ENCODE results near the gene NPFFR1.
"Not testable (repeated sequence)": the region's sequence is repeated elsewhere in the genome, so short reads cannot be mapped to it uniquely, and the experiment has no call there.

Gene NPFFR1

GRCh38 chr10:70265032-70265689 lies 18.6 kb downstream of the NPFFR1 start:
- H3K27ac Mint-ChIP-seq = no peak overlapping the region
- peaks cover 6% of the 10 kb centered on the region for H3K9me3 Mint-ChIP-seq

GRCh38 chr10:70260734-70261133 lies 23.1 kb downstream of the NPFFR1 start:
- no peak overlapping the region for H3K4me3 Mint-ChIP-seq
- no peak for DNase-seq
- peaks cover 23% of the 10 kb centered on the region for H3K27me3 Mint-ChIP-seq
- no peak overlapping the region for H3K27ac Mint-ChIP-seq
- peaks cover 5% of the 10 kb centered on the region for H3K4me1 Mint-ChIP-seq (ENCODE audit: low read depth)
- peaks cover 6% of the 10 kb centered on the region for H3K9me3 Mint-ChIP-seq
- H3K36me3 Mint-ChIP-seq (ENCODE audit: low read depth) = no peaks in the 10 kb centered on the region

More at GRCh38 chr10:70265032-70265689, 18.6 kb downstream of the NPFFR1 start:
- Mint-ChIP-seq H3K36me3 (ENCODE audit: low read depth) (no peaks in the 10 kb centered on the region), H3K4me3 (no peak overlapping the region), H3K4me1 (ENCODE audit: low read depth) (peaks cover 9% of the 10 kb centered on the region), H3K27me3 (no peaks in the 10 kb centered on the region)
- no peak for DNase-seq

GRCh38 chr10:70260259-70260658 lies 23.5 kb downstream of the NPFFR1 start:
- Mint-ChIP-seq H3K4me3 (no peak overlapping the region), H3K27me3 (peaks cover 27% of the 10 kb centered on the region), H3K9me3 (peaks cover 6% of the 10 kb centered on the region), H3K36me3 (ENCODE audit: low read depth) (no peaks in the 10 kb centered on the region), H3K27ac (no peak overlapping the region), H3K4me1 (ENCODE audit: low read depth) (peaks cover 9% of the 10 kb centered on the region)
- peak; percentile 14 for DNase-seq

- Mint-ChIP-seq H3K36me3 (ENCODE audit: low read depth) (no peaks in the 10 kb centered on the region), H3K9me3 (peaks cover 6% of the 10 kb centered on the region), H3K4me1 (ENCODE audit: low read depth) (peaks cover 14% of the 10 kb centered on the region), H3K27ac (no peak overlapping the region), H3K4me3 (no peak overlapping the region), H3K27me3 (peaks cover 45% of the 10 kb centered on the region)
- DNase-seq = no peak
Observed at GRCh38 chr10:70258216-70258615, 25.6 kb downstream of the NPFFR1 start.

- H3K36me3 Mint-ChIP-seq (ENCODE audit: low read depth); DNase-seq; H3K9me3 Mint-ChIP-seq; H3K27ac Mint-ChIP-seq; H3K4me3 Mint-ChIP-seq: not testable (repeated sequence)
- peaks cover 49% of the 10 kb centered on the region for H3K27me3 Mint-ChIP-seq
- H3K4me1 Mint-ChIP-seq (ENCODE audit: low read depth) = peaks cover 14% of the 10 kb centered on the region
Observed at GRCh38 chr10:70257816-70258215, 26.0 kb downstream of the NPFFR1 start.

- Mint-ChIP-seq H3K9me3 (peaks cover 6% of the 10 kb centered on the region), H3K4me3 (no peak overlapping the region), H3K27ac (no peak overlapping the region), H3K27me3 (peaks cover 54% of the 10 kb centered on the region), H3K4me1 (ENCODE audit: low read depth) (peaks cover 14% of the 10 kb centered on the region), H3K36me3 (ENCODE audit: low read depth) (no peaks in the 10 kb centered on the region)
- no peak for DNase-seq
Observed at GRCh38 chr10:70256463-70256862, 27.3 kb downstream of the NPFFR1 start.

- no peaks in the 10 kb centered on the region for H3K9me3 Mint-ChIP-seq
- no peaks in the 10 kb centered on the region for H3K36me3 Mint-ChIP-seq (ENCODE audit: low read depth)
- H3K4me1 Mint-ChIP-seq (ENCODE audit: low read depth) = peaks cover 14% of the 10 kb centered on the region
- H3K27ac Mint-ChIP-seq = no peak overlapping the region
- peak; percentile 52 for DNase-seq
- peaks cover 54% of the 10 kb centered on the region for H3K27me3 Mint-ChIP-seq
- H3K4me3 Mint-ChIP-seq = peak overlapping the region; percentile 41
Observed at GRCh38 chr10:70255329-70256299, 28.2 kb downstream of the NPFFR1 start.

- H3K27ac Mint-ChIP-seq = no peak overlapping the region
- peaks cover 54% of the 10 kb centered on the region for H3K27me3 Mint-ChIP-seq
- no peak for DNase-seq
- peaks cover 14% of the 10 kb centered on the region for H3K4me1 Mint-ChIP-seq (ENCODE audit: low read depth)
- no peak overlapping the region for H3K4me3 Mint-ChIP-seq
- H3K36me3 Mint-ChIP-seq (ENCODE audit: low read depth) = no peaks in the 10 kb centered on the region
- no peaks in the 10 kb centered on the region for H3K9me3 Mint-ChIP-seq
Observed at GRCh38 chr10:70254778-70255328, 29.0 kb downstream of the NPFFR1 start.

- no peaks in the 10 kb centered on the region for H3K9me3 Mint-ChIP-seq
- DNase-seq = no peak
- H3K36me3 Mint-ChIP-seq (ENCODE audit: low read depth) = no peaks in the 10 kb centered on the region
- H3K27ac Mint-ChIP-seq = no peak overlapping the region
- peaks cover 54% of the 10 kb centered on the region for H3K27me3 Mint-ChIP-seq
- no peak overlapping the region for H3K4me3 Mint-ChIP-seq
- peaks cover 14% of the 10 kb centered on the region for H3K4me1 Mint-ChIP-seq (ENCODE audit: low read depth)
Observed at GRCh38 chr10:70253878-70254765, 29.7 kb downstream of the NPFFR1 start.

- Mint-ChIP-seq H3K4me3 (no peak overlapping the region), H3K4me1 (ENCODE audit: low read depth) (peaks cover 11% of the 10 kb centered on the region), H3K27me3 (peaks cover 43% of the 10 kb centered on the region), H3K9me3 (no peaks in the 10 kb centered on the region), H3K27ac (no peak overlapping the region), H3K36me3 (ENCODE audit: low read depth) (no peaks in the 10 kb centered on the region)
- no peak for DNase-seq
Observed at GRCh38 chr10:70250961-70251680, 32.7 kb downstream of the NPFFR1 start.

- Mint-ChIP-seq H3K9me3 (no peaks in the 10 kb centered on the region), H3K27ac (no peak overlapping the region), H3K4me3 (no peak overlapping the region), H3K4me1 (ENCODE audit: low read depth) (no peaks in the 10 kb centered on the region), H3K36me3 (ENCODE audit: low read depth) (no peaks in the 10 kb centered on the region), H3K27me3 (peaks cover 8% of the 10 kb centered on the region)
- no peak for DNase-seq
Observed at GRCh38 chr10:70247360-70247759, 36.4 kb downstream of the NPFFR1 start.

- H3K4me3 Mint-ChIP-seq = no peak overlapping the region
- H3K4me1 Mint-ChIP-seq (ENCODE audit: low read depth) = peaks cover 11% of the 10 kb centered on the region
- H3K9me3 Mint-ChIP-seq = no peaks in the 10 kb centered on the region
- H3K36me3 Mint-ChIP-seq (ENCODE audit: low read depth) = no peaks in the 10 kb centered on the region
- no peak for DNase-seq
- H3K27me3 Mint-ChIP-seq = peaks cover 3% of the 10 kb centered on the region
- no peak overlapping the region for H3K27ac Mint-ChIP-seq
Observed at GRCh38 chr10:70241081-70241480, 42.7 kb downstream of the NPFFR1 start.

GRCh38 chr10:70239986-70240385 lies 43.8 kb downstream of the NPFFR1 start:
- H3K4me3 Mint-ChIP-seq; H3K27me3 Mint-ChIP-seq; H3K27ac Mint-ChIP-seq; H3K9me3 Mint-ChIP-seq; H3K36me3 Mint-ChIP-seq (ENCODE audit: low read depth); DNase-seq: not testable (repeated sequence)
- H3K4me1 Mint-ChIP-seq (ENCODE audit: low read depth) = peaks cover 15% of the 10 kb centered on the region

All from activated T-cell treated with anti-CD3 and anti-CD28 coated beads, Interleukin-2, amount 50 U/mL, for 24 hours (primary cell).